Fibroblast of peridontal ligament (primary cell): Measurements from ENCODE around the gene GM2A.
"Not testable (repeated sequence)": the region's sequence is repeated elsewhere in the genome, so short reads cannot be mapped to it uniquely, and the experiment has no call there.

Experiments used
- DNase-seq: peaks from one replicate; pipeline ENCODE4 v3.0.0-alpha.2; 2010; ENCODE audit errors: extremely low read depth

The GM2A gene

GRCh38 chr5:151286246-151286645 lies 33.3 kb downstream of the GM2A start:
- no peak for DNase-seq

- no peak for DNase-seq
Observed at GRCh38 chr5:151288180-151288579, 35.2 kb downstream of the GM2A start.

- DNase-seq = no peak
Observed at GRCh38 chr5:151293624-151294023, 40.6 kb downstream of the GM2A start.

GRCh38 chr5:151295138-151295537 lies 42.2 kb downstream of the GM2A start:
- DNase-seq = no peak

GRCh38 chr5:151295791-151296477 lies 42.9 kb downstream of the GM2A start:
- DNase-seq = no peak

GRCh38 chr5:151296478-151296830 lies 43.5 kb downstream of the GM2A start:
- DNase-seq = no peak

GRCh38 chr5:151296974-151297373 lies 44.0 kb downstream of the GM2A start:
- no peak for DNase-seq

- peak; percentile 60 for DNase-seq
Observed at GRCh38 chr5:151298063-151298855, 45.3 kb downstream of the GM2A start.

- DNase-seq = no peak
Observed at GRCh38 chr5:151303666-151304065, 50.7 kb downstream of the GM2A start, which contains the start of gene SLC36A3. Gene SLC36A3, minus strand, starts transcription at chr5:151303766. Its CDS starts 412 bp downstream, at chr5:151303354.

GRCh38 chr5:151309266-151309665 lies 56.3 kb downstream of the GM2A start:
- not testable (repeated sequence) for DNase-seq

GRCh38 chr5:151309821-151310220 lies 56.8 kb downstream of the GM2A start:
- not testable (repeated sequence) for DNase-seq

GRCh38 chr5:151310932-151311331 lies 57.9 kb downstream of the GM2A start:
- DNase-seq = no peak

- no peak for DNase-seq
Observed at GRCh38 chr5:151312756-151313324, 59.9 kb downstream of the GM2A start.

- DNase-seq = no peak
Observed at GRCh38 chr5:151313357-151313756, 60.4 kb downstream of the GM2A start.

- DNase-seq = peak; percentile 73
Observed at GRCh38 chr5:151315998-151316597, 63.1 kb downstream of the GM2A start.

GRCh38 chr5:151317871-151318270 lies 64.9 kb downstream of the GM2A start:
- DNase-seq = no peak

- DNase-seq = peak; percentile 25
Observed at GRCh38 chr5:151318850-151319732, 66.1 kb downstream of the GM2A start.
